ENCODE measurements around the gene SGSM1. TPM values are rescaled to one million over a fixed set of nuclear protein-coding genes. Genes with fewer than 3 reads are reported as not detected.

The SGSM1 gene
- total RNA-seq, 2 donors from 2014 or later, result 0.17 to 0.75 TPM

DNA sequence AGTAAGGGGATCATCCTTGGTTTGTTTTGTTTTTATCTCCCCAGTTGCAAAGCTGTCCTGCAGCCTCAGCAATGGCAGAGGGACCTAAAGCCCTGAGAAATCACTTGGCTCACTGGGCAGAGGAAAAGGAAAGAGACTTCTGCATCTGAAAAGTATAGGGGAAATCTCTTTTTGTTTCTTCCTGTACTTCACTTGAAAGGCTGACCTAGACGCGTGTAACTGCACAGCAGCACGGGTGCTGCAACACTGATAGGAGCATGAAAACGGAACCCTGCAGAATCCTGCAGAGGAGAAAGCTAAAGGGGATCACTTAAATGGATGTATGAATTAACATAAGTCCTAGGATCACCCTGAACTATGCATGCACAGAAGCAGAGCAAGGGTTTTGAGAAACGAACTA is 29.5 kb upstream of the SGSM1 start:
- H3K4me1 Mint-ChIP-seq (ENCODE audit: low read depth in 2 of 2), result peaks cover 6 to 9% of the 10 kb centered on the region in 2 donors
- no peaks in the 10 kb centered on the region for H3K36me3 Mint-ChIP-seq
- peaks cover 0 to 9% of the 10 kb centered on the region in 2 donors for H3K27me3 Mint-ChIP-seq
- no peak for DNase-seq (ENCODE audit: low spot score)
- ATAC-seq, result no peak
- no peaks in the 10 kb centered on the region for H3K9me3 Mint-ChIP-seq
- H3K27ac Mint-ChIP-seq, result no peak overlapping the region
- H3K4me3 Mint-ChIP-seq, result no peak overlapping the region

DNA sequence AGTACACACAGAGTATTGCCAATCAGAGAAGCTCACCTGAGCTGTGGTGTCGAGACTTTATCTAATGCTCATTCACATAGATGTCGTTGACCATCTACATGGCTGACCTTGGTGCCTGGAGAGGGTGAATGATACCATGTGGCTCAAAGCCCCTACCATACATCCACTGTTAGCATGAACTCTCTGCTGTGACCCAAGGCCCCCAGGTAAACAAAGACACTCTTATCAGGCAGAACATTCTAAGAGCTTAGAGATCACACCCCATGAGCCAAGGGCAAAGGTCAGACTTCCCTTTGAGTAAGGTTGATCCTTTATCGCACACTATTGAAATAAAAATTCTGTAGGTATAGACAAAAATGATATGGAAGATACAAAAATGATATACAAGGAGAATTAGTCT is 16.5 kb upstream of the SGSM1 start:
- Mint-ChIP-seq H3K36me3 (no peaks in the 10 kb centered on the region), H3K9me3 (no peaks in the 10 kb centered on the region), H3K4me1 (ENCODE audit: low read depth in 2 of 2) (no peaks in the 10 kb centered on the region), H3K27me3 (peaks cover 0 to 4% of the 10 kb centered on the region in 2 donors), H3K27ac (no peak overlapping the region), H3K4me3 (no peak overlapping the region)
- DNase-seq (ENCODE audit: low spot score) (no peak), ATAC-seq (no peak)

DNA sequence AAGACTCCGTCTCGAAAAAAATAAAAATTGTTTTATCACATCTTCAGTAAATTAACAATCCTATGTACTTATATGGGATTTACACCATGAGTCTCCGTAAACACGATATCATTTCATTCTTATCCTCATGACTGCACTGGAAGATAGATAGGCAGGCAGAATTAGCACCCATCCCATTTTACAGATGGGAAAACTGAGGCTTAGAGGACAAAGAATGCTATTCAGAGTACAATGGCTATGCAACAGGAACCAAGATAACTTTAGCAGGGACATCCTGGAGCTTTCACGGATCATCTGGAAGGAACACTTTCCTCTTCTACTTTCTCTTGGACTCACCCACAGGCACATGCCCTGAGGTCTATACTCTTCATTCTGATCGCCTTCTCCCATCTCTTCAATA is 14.6 kb upstream of the SGSM1 start:
- Mint-ChIP-seq H3K27me3 (peaks cover 0 to 4% of the 10 kb centered on the region in 2 donors), H3K9me3 (no peaks in the 10 kb centered on the region), H3K4me1 (ENCODE audit: low read depth in 2 of 2) (no peaks in the 10 kb centered on the region), H3K36me3 (no peaks in the 10 kb centered on the region), H3K27ac (no peak overlapping the region), H3K4me3 (no peak overlapping the region)
- DNase-seq (ENCODE audit: low spot score), result no peak
- ATAC-seq, result no peak

DNA sequence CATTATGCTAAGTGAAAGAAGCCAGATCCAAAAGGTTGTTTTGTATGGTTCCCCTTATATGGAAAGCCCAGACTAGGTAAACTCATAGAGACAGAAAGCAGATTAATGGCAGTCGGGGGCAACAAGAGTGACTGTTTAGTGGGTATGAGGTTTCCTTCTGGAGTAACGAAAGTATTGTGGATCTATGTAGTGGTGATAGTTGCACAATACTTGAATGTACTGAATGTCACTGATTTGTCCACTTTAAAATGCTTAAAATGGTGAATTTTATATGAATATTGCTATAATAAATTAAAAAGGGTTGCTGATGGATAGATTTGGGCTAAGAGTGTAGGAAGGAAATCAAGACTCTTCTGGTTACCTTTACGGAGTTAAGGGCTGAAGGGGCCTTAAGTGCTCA is 10.0 kb upstream of the SGSM1 start:
- Mint-ChIP-seq H3K4me1 (ENCODE audit: low read depth in 2 of 2) (peaks cover 0 to 4% of the 10 kb centered on the region in 2 donors), H3K27me3 (peaks cover 0 to 6% of the 10 kb centered on the region in 2 donors), H3K27ac (no peak overlapping the region), H3K4me3 (no peak overlapping the region), H3K9me3 (no peaks in the 10 kb centered on the region), H3K36me3 (no peaks in the 10 kb centered on the region)
- DNase-seq (ENCODE audit: low spot score), result no peak
- ATAC-seq, result no peak

DNA sequence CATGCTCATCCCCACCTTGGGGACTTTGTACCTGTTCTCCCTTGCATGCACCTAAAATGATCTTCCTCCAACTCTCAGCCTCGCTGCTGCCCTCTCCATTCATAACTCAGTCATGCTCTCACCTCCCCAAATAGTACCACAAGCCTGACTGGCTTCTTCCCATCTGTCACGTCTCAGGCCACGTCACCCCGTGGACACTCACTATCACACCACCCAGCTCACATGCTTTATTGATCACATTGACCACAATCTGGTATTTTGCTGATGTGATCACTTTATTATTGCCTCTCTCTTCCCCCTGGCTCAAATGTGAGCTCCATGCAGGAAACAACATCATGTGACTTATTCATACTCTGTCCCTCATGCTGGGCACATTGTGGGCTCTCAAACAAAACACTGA is 9.2 kb upstream of the SGSM1 start:
- no peak for DNase-seq (ENCODE audit: low spot score)
- no peak for ATAC-seq
- Mint-ChIP-seq H3K9me3 (no peaks in the 10 kb centered on the region), H3K27me3 (peaks cover 0 to 3% of the 10 kb centered on the region in 2 donors), H3K4me1 (ENCODE audit: low read depth in 2 of 2) (peaks cover 1 to 9% of the 10 kb centered on the region in 2 donors), H3K27ac (no peak overlapping the region), H3K36me3 (no peaks in the 10 kb centered on the region), H3K4me3 (no peak overlapping the region)

DNA sequence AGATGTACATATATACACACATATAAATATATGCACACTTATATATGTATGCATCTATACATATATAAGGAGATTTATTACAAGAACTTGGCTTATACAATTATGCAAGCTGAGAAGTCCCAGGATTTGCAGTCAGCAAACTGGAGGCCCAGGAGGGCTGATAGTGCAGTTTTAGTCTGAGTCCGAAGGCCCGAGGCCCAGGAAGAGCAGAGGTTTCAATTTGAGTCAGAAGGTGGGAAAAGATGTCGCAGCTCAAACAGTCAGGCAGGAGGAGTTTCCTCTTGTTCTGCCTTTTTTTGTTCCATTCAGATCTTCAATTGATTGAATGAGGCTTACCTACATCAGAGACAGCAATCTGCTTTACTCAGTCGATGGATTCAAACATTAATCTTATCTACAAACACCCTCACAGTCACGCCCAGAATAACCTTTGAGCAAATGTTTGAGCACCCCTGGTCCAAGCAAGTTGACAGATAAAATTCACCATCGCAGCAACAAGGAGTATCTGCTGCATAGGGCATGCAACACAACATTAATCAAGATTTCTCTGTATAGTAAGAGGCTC is 4.0 kb upstream of the SGSM1 start:
- ATAC-seq, result no peak
- H3K27me3 Mint-ChIP-seq, result peaks cover 0 to under 1% of the 10 kb centered on the region in 2 donors
- no peak overlapping the region for H3K27ac Mint-ChIP-seq
- no peak overlapping the region for H3K4me3 Mint-ChIP-seq
- H3K36me3 Mint-ChIP-seq, result no peaks in the 10 kb centered on the region
- DNase-seq (ENCODE audit: low spot score), result no peak
- H3K9me3 Mint-ChIP-seq, result no peaks in the 10 kb centered on the region
- peaks cover 8 to 11% of the 10 kb centered on the region in 2 donors for H3K4me1 Mint-ChIP-seq (ENCODE audit: low read depth in 2 of 2)

DNA sequence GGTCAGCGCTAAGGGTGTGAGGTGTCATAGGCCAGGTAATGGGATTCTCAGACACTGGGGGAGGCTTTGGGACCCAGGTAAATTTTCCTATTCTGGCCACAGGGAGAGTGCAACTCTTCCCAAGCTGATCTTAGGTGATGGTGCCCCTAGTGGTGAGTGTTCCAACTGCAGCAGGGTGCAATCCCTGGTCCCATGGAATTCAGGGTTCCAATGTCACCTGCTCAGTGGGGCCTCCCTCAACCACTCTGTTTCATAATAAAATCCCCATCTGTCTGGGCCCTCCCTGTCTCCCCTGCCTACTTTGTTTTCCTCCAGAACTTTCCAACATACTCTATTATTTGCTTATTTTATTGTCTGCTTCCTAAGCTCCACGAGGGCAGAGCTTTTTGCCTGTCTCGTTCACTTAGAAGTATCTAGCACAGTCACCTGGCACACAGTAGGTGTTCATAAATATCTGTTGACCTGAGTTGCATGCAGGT is 2.9 kb upstream of the SGSM1 start:
- no peaks in the 10 kb centered on the region for H3K36me3 Mint-ChIP-seq
- H3K4me3 Mint-ChIP-seq, result no peak overlapping the region
- H3K9me3 Mint-ChIP-seq, result no peaks in the 10 kb centered on the region
- peaks cover 14 to 19% of the 10 kb centered on the region in 2 donors for H3K4me1 Mint-ChIP-seq (ENCODE audit: low read depth in 2 of 2)
- peak; percentile 69 for DNase-seq (ENCODE audit: low spot score)
- no peak overlapping the region for H3K27ac Mint-ChIP-seq
- no peak for ATAC-seq
- no peaks in the 10 kb centered on the region for H3K27me3 Mint-ChIP-seq

DNA sequence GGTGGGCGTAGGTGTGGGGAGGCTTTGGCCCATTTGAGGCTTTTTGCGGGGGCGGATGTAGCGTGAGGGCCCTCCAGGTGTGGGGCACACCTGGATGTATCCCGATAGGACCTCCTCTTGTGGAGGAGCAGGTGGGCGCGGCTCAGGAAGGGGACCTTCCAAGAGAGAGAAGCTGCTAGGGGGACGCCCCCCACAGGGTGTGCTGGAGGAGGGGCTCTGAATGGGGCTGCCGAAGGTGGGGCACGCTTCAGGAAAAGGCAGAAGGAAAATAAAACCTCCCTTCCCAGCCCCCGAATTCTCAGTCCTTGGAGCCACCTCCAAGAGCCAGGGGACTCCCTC is 621 bp downstream of the SGSM1 start:
- ATAC-seq, result no peak
- no peaks in the 10 kb centered on the region for H3K9me3 Mint-ChIP-seq
- H3K4me3 Mint-ChIP-seq, result peak overlapping the region; percentile 38
- no peaks in the 10 kb centered on the region for H3K27me3 Mint-ChIP-seq
- peaks cover 19 to 26% of the 10 kb centered on the region in 2 donors for H3K4me1 Mint-ChIP-seq (ENCODE audit: low read depth in 2 of 2)
- DNase-seq (ENCODE audit: low spot score), result no peak
- H3K36me3 Mint-ChIP-seq, result no peaks in the 10 kb centered on the region
- no peak overlapping the region for H3K27ac Mint-ChIP-seq

DNA sequence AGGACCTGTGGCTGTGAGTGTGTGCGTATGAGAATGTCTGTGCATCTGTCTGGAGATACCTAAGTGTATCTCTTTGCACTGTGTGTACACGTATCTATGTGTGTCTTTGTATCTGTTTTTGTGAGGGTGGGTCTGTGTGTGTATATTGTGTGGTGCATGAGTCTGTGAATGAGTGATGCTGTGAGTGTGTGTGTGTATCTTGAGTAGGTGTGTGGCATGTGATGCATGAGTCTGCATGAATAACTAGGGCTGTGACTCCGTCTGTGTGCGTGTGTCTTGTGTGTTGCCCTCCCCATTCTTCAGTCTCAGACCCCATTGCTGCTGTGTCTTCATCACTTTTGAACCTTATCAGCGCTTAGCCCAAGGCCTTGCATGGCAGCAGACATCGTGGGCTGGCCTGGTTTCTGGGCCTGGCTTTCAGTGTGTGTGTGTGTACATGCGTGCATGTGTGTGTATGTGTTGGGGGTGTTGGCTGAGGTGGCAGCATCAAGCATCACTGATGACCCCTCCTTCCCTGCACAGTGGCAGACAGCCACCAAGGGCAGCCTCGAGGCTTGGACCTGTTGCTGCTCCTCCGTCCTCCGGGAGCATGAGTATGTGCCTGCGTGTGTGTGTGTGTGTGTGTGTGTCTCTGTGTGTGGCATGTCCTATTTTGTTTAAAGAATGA is 1.4 kb downstream of the SGSM1 start:
- Mint-ChIP-seq H3K27me3 (no peaks in the 10 kb centered on the region), H3K36me3 (no peaks in the 10 kb centered on the region), H3K4me1 (ENCODE audit: low read depth in 2 of 2) (peaks cover 17 to 21% of the 10 kb centered on the region in 2 donors), H3K4me3 (peak overlapping the region; percentile 62), H3K9me3 (no peaks in the 10 kb centered on the region), H3K27ac (no peak overlapping the region)
- DNase-seq (ENCODE audit: low spot score), result no peak
- no peak for ATAC-seq

DNA sequence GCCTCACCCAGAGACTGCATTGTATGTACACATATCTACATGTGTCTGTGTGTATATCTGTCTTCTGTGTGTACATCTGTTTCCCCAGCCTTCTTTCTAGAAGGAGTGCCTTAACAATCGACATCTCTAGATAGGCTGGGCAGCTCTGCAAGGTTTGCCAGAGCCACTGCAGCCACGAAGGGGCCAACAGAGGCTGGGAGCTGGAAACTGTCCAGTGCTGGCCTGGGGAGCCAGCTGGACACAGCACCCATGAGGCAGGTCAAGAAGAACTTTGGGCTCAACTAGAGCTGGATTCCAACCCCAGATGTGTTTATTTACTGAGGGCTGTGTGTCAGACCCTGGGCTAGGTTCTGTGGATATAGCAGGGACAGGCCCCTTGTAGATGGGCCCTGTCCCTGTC is 3.3 kb downstream of the SGSM1 start:
- H3K4me3 Mint-ChIP-seq, result no peak overlapping the region
- no peaks in the 10 kb centered on the region for H3K36me3 Mint-ChIP-seq
- DNase-seq (ENCODE audit: low spot score) (no peak), ATAC-seq (no peak)
- peaks cover 17 to 21% of the 10 kb centered on the region in 2 donors for H3K4me1 Mint-ChIP-seq (ENCODE audit: low read depth in 2 of 2)
- H3K27ac Mint-ChIP-seq, result no peak overlapping the region
- no peaks in the 10 kb centered on the region for H3K27me3 Mint-ChIP-seq
- H3K9me3 Mint-ChIP-seq, result no peaks in the 10 kb centered on the region

DNA sequence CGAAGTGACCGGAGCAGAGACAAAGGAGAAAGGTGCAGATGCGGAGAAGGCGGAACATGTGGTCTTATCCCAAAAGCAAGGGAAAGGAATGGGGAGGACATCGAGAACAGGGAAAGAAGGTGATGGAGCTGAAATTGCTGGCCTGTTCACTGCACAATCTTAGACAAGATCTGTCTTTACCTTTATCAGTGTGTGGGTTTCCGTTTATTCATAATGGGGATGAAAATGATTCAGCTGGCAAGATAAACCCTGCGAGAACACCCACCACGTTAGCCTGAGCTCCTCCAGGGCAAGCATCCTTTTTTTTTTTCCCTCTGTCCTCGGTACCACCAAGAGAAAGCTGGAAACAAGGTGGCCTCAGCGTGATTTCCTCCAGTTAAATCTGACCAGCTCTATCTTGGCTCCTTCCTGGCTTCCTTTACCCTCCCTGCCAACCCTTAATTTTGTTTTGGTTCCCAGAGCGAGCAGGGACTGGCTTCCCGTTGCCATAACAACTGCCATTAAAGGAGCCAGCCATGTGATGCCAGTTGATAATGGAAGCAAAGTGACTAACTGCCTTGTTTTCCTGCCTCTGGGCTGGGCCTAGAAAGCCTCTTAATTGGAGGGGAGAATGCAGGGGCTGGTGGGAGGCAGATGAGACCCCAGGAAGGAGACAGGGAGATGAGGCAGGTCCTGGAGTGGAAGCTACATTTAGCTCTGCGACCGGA is 4.2 kb downstream of the SGSM1 start:
- peaks cover 20 to 21% of the 10 kb centered on the region in 2 donors for H3K4me1 Mint-ChIP-seq (ENCODE audit: low read depth in 2 of 2)
- H3K27me3 Mint-ChIP-seq, result no peaks in the 10 kb centered on the region
- ATAC-seq (no peak), DNase-seq (ENCODE audit: low spot score) (no peak)
- H3K4me3 Mint-ChIP-seq, result no peak overlapping the region
- H3K36me3 Mint-ChIP-seq, result peaks cover 4% of the 10 kb centered on the region
- peaks cover 3% of the 10 kb centered on the region for H3K9me3 Mint-ChIP-seq
- no peak overlapping the region for H3K27ac Mint-ChIP-seq

DNA sequence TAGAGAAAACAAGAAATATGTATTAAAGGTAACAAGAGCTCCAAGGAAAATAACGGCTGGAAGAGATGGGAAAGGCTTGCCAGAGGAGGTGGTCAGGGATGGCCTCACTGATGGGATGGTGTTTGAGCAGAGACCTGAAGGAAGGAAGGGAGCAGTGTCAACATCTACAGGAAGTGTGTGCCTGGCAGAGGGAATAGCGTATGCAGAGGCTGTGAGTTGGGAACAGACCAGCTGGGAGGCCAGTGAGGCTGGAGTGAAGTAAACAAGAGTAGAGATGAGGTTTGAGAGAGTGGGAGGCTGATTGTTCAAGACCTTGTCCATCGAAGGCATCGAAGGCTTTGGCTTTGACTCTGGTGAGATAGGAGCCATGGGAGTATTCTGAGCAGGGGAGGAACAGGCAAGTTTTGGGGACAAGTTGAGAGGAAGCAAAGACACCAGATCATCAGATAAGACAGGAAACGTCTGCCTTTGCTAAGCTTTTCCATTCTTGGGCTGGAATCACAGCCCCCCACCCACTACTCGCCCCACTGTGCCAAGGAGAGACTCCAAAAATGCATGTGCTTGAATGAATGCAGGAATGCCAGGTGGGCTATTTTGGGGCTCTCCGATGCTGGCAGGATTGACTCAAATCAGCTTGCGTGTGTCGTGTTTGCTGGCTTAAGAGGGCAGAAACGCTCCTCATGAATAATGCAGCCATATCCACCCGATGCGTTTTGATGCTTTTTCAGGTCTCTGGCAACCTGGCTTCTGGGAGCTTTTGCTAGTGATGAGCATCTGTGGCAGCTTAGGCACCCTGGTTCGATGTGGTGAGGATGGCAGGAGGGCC is 7.2 kb downstream of the SGSM1 start:
- Mint-ChIP-seq H3K27me3 (no peaks in the 10 kb centered on the region), H3K27ac (no peak overlapping the region), H3K9me3 (peaks cover 7% of the 10 kb centered on the region), H3K36me3 (peaks cover 11% of the 10 kb centered on the region), H3K4me3 (no peak overlapping the region), H3K4me1 (ENCODE audit: low read depth in 2 of 2) (peaks cover 11 to 18% of the 10 kb centered on the region in 2 donors)
- ATAC-seq, result no peak
- DNase-seq (ENCODE audit: low spot score), result no peak

DNA sequence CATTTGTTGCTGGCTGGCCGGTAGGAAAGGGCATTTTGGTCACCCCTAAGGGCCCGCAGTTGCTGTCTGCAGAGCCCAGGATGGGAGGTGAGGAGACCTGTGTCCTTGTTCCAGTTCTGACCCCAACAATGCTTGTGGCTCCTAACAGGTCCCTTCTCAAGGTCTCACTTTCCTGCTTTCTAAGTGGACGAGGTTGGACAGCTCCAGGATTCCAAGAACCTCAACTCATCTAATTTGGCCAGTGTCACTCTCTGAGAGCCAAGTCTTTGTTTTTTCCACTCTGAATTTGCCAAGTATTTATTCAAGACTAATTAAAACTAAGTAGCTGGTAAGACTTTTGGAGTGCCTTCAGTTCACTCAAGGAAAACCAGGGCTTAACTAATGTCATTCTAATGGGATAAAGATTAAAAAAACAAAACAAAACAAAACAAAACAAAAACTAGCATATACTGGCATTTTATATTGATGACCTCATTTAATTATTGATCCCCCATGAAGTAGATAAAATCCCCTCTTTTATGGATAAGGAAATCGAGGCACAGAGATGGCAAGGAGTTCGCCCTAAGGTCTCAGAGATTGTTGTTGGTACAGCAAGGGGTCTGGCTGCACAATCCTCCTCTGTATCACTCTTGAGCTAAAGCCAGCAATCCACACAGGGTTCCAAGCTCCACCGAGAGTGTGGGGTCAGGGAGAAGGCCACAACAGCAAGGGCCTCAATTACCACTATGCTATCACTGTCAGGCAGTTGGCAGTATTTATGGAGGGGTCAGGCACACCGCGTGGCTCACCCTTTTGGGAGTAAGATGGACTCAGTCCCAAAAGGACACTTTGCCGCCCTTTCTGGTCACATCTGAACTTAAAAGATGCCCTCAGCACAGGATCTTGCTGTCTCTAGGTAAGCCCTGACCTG is 8.1 kb downstream of the SGSM1 start:
- H3K4me3 Mint-ChIP-seq, result no peak overlapping the region
- H3K36me3 Mint-ChIP-seq, result peaks cover 11% of the 10 kb centered on the region
- no peak for DNase-seq (ENCODE audit: low spot score)
- H3K4me1 Mint-ChIP-seq (ENCODE audit: low read depth in 2 of 2), result peaks cover 8 to 16% of the 10 kb centered on the region in 2 donors
- no peaks in the 10 kb centered on the region for H3K27me3 Mint-ChIP-seq
- H3K27ac Mint-ChIP-seq, result no peak overlapping the region
- ATAC-seq, result no peak
- H3K9me3 Mint-ChIP-seq, result peaks cover 7% of the 10 kb centered on the region

All from natural killer cell treated with Interleukin-12 subunit alpha and Interleukin-12 subunit beta and Interleukin-15 and Interleukin-18, amount 100 ng/mL, for 72 hours (primary cell).